HCT116 (cell line): ENCODE results near the gene SDF2.

Experiments
- MAX ChIP-seq: IDR thresholded peaks from 2 replicates; pipeline ENCODE4 v1.6.1; 2012
- POLR2A ChIP-seq: IDR thresholded peaks from 2 replicates; pipeline ENCODE4 v1.7.0; 2011; ENCODE audit warnings: borderline replicate concordance; ENCODE audit not compliant: insufficient read depth, insufficient read length; ENCODE audit errors: extremely low read depth

DNA sequence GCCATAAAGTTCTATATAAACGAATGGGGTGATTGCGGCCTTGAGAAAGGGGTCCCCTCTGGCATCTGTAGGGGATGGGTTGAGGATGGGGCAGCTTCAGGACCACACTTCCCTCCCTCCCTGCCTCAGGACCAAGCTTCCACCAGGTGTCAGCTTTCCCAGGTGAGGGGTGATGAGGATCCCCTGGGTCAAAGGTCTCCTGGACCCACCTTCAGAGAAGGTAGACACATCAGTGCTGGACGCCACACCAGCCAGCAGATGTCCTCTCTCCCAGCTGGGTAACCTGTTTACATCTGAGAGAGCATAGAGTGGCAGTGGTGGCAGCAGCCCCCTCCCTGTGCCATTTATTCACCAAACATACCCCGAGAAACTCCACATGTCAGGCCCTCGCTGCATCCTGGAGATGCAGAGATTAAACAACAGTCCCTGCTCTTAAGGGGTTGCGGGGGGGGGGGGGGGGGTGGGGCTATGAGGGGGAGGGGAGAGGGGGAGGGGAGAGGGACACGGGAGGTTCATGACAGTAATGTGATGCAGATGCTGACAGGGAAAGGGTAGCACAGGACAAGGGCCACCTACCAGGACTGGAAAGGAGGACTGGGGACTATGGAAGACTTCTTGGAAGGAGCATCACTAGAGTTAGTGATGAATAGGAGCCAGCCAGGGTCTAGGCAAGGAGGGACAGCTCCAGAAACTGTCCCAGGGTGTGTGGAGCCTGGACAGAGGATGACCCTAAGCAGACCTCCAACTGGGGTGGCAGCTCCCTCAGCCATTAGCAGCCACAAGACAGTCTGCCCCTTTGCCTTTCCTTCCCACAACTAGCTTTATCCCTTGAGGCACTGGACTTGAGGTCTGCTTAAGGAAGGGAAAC lies 45.0 kb upstream of the SDF2 start:
- TF ChIP-seq MAX (no peak), POLR2A (no peak)
